Right lobe of liver (tissue), 6 donors: ENCODE results near the gene KDM2B. TPM values are rescaled to one million over a fixed set of nuclear protein-coding genes. Genes with fewer than 3 reads are reported as not detected.

ENCODE experiments used
- ATAC-seq, 4 donors: fragments of 200-7000 bp; cut with Tn5 transposase; one replicate each; pipeline ENCODE4 v1.9.1; 2020; ENCODE audit warnings: mild to moderate bottlenecking in 4 of 4, moderate library complexity in 4 of 4
- DNase-seq, 3 donors: peaks; one replicate each; pipeline ENCODE4 v3.0.0-alpha.2; 2020
- H3K27ac ChIP-seq, 3 donors: fragments of 200-600 bp; one replicate each; pipeline ENCODE4 v1.8.0; 2022
- H3K27me3 ChIP-seq, 2 donors: fragments of 200-600 bp; one replicate each; pipeline ENCODE4 v1.8.0; 2022
- H3K36me3 ChIP-seq, 4 donors: fragments of 200-600 bp; sonication (generic) in 1 of 4; one replicate each; pipeline versions ENCODE4 v1.5.1 to v1.8.0; 2017 to 2022; ENCODE audit warnings: control low read depth in 1 of 4
- H3K4me1 ChIP-seq, 4 donors: fragments of 200-600 bp; sonication (generic) in 1 of 4; one replicate each; pipeline versions ENCODE4 v1.5.1 to v1.8.0; 2017 to 2022; ENCODE audit warnings: control low read depth in 1 of 4
- H3K4me3 ChIP-seq, 3 donors: fragments of 200-600 bp; one replicate each; pipeline ENCODE4 v1.8.0; 2022
- H3K9me3 ChIP-seq, 4 donors: fragments of 200-600 bp; sonication (generic) in 1 of 4; one replicate each; pipeline versions ENCODE4 v1.5.1 to v1.8.0; 2017 to 2022; ENCODE audit warnings: control low read depth in 1 of 4
- CTCF ChIP-seq, 4 donors: fragments of 200-600 bp in 3 of 4; fragments of 450-650 bp in 1 of 4; IDR thresholded peaks; one replicate each; pipeline versions ENCODE4 v1.5.1 to v1.8.0; 2016 to 2022; ENCODE audit warnings: antibody characterized with exemption in 4 of 4, mild to moderate bottlenecking in 2 of 4
- POLR2A ChIP-seq: fragments of 450-650 bp; IDR thresholded peaks from one replicate; pipeline ENCODE4 v1.6.1; 2017; ENCODE audit warnings: antibody characterized with exemption, mild to moderate bottlenecking
- WGBS: methylation state at CpG from one replicate; pipeline ENCODE4 v1.1.6; 2018; ENCODE audit warnings: low coverage, low lambda C conversion rate; ENCODE audit not compliant: insufficient coverage; ENCODE audit errors: missing lambda C conversion rate; 5-methylcytosine and 5-hydroxymethylcytosine counted together
- intact Hi-C, 2 donors: fragments of 100-400 bp; cut with DNase I; formaldehyde crosslinking; loops; one replicate each; pipeline versions ENCODE4 v1.11.2 to v1.14.1; 2022
- total RNA-seq, 6 experiments: library from RNA; depleted of rRNA in 2 of 6; stranded (reverse); fragments of >200 nt in 2 of 6; fragmentation: NEBNext Ultra II Directional in 3 of 6; extraction: Animal tissue kit (Norgen Biotek cat#: 25700) in 3 of 6; gene quantifications; one replicate each; pipeline versions ENCODE4 v1.1.0 to v1.2.4, GENCODE V29; 2016 to 2023
- donor health status: DM: no; HTN: yes; CAD: no.
- donor health status: DM: no; HTN: no; CAD: no.
- donor health status: DM: no; HTN: no; CAD: no.
- donor health status: DM: no; HTN: yes; CAD: no.
- donor health status: DM: no; HTN: yes; CAD: no.

The KDM2B gene
- total RNA-seq, 6 experiments from 2014 or later, result 4.8 to 22.8 (median 9.8) TPM

DNA sequence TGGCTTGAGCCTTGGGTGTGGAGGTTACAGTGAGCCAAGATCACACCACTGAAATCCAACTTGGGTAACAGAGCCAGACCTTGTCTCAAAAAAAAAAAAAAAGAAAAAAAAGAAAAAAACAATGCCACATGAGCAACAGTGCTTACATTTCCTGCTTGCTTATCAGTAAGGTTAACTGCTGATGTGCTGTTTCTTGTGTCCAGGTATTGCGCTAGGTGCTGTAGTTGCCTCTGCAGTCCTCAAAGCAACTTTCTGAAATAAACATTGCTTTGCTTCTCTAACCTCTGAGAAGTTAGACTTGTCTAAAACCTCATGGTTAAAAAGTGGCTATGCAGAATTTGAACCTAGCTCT, 156.2 kb downstream of the KDM2B start:
- 73% methylated on average over 1 of the region's 1 CpG for WGBS
- no peak overlapping the region for H3K4me3 ChIP-seq
- DNase-seq, result no peak
- peaks cover 0 to 66% (median 31%) of the 10 kb centered on the region in 4 donors for H3K36me3 ChIP-seq
- ATAC-seq, result no peak
- H3K27ac ChIP-seq, result no peak overlapping the region
- no peaks in the 10 kb centered on the region for H3K27me3 ChIP-seq
- no peaks in the 10 kb centered on the region for H3K9me3 ChIP-seq
- H3K4me1 ChIP-seq, result no peaks in the 10 kb centered on the region
- TF ChIP-seq CTCF (IDR thresholded peaks at IDR 0.05), result no peak
- TF ChIP-seq POLR2A, result no peak
- intact Hi-C loops, result no loop called here

DNA sequence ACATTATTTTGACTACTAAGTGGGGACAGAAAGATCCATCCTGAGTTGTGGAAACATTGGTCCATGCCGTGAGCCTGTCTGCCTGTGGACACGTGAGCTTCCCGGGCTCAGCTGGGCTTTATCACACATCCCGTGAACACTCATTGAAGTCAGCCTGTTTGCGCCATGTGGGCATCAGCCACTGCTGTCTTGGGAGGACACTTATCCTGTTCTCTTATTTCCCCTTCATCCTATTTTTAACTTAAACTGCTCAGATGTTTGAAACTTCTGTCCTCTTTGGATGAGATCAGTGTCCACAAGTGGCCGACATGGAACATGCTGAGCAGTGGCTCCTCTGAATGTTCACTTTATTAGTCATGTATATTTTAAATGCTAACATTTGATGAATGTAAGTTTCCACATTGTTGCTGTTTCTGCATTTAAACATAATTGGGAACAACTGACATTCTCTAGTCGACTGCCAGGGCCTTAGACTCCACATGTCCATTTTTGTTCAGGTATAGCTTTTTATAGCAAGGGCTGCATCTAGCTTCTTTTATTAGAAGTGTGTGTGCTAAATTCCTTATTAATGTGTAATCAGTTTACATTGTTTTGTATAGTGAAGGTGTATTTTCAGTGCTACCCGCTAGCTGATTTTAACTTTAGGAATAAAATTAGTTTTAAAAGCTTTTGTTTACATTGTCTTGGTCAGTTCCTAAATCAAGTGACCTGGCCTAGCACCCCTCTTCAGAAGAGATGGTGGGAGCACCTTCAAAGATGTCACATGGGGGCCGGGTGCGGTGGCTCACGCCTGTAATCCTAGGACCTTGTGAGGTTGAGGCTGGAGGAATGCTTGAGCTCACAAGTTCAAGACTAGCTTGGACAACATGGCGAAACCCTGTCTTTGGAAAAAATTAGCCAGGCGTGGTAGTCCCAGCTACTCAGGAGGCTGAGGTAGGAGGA, 156.9 kb downstream of the KDM2B start:
- Histone ChIP-seq H3K36me3 (peaks cover 0 to 64% (median 26%) of the 10 kb centered on the region in 4 donors), H3K4me3 (no peak overlapping the region), H3K27ac (no peak overlapping the region), H3K9me3 (no peaks in the 10 kb centered on the region), H3K27me3 (no peaks in the 10 kb centered on the region), H3K4me1 (no peaks in the 10 kb centered on the region)
- TF ChIP-seq CTCF (IDR thresholded peaks at IDR 0.05) (no peak), POLR2A (no peak)
- 88% methylated on average over 13 of the region's 13 CpGs for WGBS
- no peak for DNase-seq
- intact Hi-C loops, result no loop called here
- no peak for ATAC-seq

GRCh38 chr12:121423253-121423652, 157.6 kb downstream of the KDM2B start:
- peaks cover 0 to 64% (median 21%) of the 10 kb centered on the region in 4 donors for H3K36me3 ChIP-seq
- no CpG with 5 or more reads among the region's 14 CpGs for WGBS

DNA sequence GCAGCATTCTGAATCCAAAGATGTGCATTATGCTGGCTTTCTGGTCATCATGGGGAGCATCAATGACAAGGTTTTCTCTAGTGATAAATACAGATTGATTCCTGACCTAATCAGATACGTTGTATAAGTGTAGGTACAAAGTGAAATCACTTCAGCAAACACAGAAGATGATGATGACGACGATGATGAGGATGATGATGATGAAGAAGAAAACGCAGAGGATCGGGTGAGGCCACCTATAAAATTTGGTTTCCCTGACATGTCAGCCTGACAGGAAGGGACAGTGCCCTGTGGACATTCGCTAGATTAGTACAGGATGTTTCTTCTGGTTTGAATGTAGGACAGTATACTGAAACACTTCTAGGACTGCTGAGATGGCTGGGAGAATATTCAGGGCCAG, 160.7 kb downstream of the KDM2B start:
- intact Hi-C loops, result no loop called here
- H3K9me3 ChIP-seq, result no peaks in the 10 kb centered on the region
- no peaks in the 10 kb centered on the region for H3K27me3 ChIP-seq
- H3K36me3 ChIP-seq, result peaks cover 0 to 72% (median 15%) of the 10 kb centered on the region in 4 donors
- H3K4me1 ChIP-seq, result no peaks in the 10 kb centered on the region
- ATAC-seq (no peak), DNase-seq (no peak)
- no peak overlapping the region for H3K4me3 ChIP-seq
- WGBS, result 90% methylated on average over 6 of the region's 6 CpGs
- H3K27ac ChIP-seq, result no peak overlapping the region
- TF ChIP-seq CTCF (IDR thresholded peaks at IDR 0.05) (no peak), POLR2A (no peak)

More at GRCh38 chr12:121423253-121423652, 157.6 kb downstream of the KDM2B start:
- no peaks in the 10 kb centered on the region for H3K4me1 ChIP-seq
- intact Hi-C loops, result no loop called here
- ATAC-seq (no peak), DNase-seq (no peak)
- no peak overlapping the region for H3K27ac ChIP-seq
- no peaks in the 10 kb centered on the region for H3K9me3 ChIP-seq
- no peak overlapping the region for H3K4me3 ChIP-seq
- H3K27me3 ChIP-seq, result no peaks in the 10 kb centered on the region
- TF ChIP-seq POLR2A (no peak), CTCF (IDR thresholded peaks at IDR 0.05) (no peak)
